GM18502 (cell line): ENCODE measurements around the gene SLC2A5.
"Not testable (repeated sequence)": the region's sequence is repeated elsewhere in the genome, so short reads cannot be mapped to it uniquely, and the experiment has no call there.

Source experiments
- ATAC-seq: cut with Tn5 transposase; IDR thresholded peaks from one replicate; pipeline ENCODE4 v1.9.1; 2021; ENCODE audit warnings: mild to moderate bottlenecking; ENCODE audit not compliant: unreplicated experiment, poor library complexity

The SLC2A5 gene

DNA sequence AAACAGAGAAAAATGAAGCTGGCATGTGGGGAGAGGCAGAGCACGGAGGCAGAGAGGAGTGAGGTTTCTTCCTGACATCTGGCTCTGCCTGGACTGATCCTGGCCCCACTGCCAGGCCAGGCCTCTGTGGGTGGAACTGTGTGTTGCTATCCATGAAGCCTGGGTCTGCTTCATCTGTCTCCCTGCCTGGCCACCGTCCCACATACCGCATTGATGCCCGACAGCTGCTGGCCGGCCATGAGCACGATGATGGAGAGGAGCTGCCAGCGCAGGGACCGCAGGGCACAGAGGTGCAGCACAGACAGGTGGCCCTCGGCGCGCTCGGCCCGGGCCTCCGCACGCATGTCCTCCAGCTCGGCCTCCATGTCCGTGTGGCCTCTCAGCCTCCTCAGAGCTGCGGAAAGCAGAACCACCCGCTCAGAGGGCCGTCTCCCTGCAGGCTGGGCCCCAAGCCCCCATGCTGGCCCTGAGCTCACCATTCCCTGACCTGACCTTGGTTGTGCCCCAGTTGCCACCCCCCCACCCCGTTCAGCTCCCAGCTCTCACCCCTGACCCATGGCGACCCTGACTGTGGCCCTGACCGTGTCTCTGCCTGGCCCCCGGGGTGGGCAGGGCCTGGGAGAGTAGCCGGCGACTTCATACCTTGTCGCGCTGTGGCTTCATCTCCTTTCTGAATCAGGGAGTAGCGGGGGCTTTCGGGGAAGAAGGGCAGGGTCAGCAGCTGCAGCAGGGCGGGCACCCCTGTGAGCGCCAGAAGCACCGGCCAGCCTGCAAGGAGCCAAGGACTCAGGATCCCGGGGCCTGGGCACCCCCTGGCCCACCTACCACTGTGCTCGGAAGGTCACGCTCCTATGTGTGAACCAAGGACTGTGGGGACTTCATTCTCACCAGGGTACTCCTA is 54.7 kb downstream of the SLC2A5 start:
- ATAC-seq, result no peak

DNA sequence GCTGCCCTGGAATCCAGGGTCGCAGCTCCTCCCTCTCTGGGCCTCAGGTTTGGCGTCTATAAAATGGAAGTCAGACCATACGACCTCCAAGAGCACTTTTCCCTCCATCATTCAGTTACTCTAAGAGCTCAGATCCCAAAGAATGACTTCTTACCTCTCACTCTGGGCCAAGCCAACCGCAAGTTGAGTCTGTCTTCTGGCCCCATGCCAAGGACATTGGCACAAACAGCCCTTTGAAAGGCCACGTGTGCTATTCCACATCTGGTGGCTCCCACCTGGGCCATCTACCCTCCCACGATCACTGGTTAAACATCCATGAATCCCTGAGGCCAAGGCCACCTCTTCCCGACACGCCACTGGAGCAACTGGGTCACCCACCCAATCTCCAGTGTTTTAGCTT is 55.6 kb downstream of the SLC2A5 start:
- ATAC-seq, result no peak

DNA sequence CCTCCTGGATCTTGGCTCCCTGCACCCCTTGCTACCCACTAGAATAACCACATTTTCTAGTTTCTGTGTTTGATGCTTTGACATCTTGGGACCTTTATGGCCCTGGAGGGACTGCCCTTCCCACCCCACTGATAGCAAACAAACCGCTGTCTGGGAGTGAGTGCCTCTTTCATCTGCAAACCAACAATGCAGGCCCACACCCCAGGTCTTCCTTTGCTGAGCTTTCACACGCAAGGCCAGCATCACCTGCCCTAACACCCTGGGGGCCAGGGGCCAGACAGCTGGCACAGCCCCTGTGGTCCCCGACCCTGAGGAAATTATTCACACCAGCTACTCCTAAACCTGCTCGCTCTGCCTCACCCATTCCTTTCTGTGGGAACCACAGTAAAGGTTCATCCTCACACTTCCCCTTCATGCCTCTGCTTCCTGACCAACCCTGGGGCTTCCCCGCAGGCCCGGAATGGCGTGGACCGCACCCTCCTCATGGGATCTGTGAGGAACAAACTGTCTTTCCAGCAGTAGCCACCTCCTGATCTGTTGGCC is 58.6 kb downstream of the SLC2A5 start:
- ATAC-seq, result no peak

DNA sequence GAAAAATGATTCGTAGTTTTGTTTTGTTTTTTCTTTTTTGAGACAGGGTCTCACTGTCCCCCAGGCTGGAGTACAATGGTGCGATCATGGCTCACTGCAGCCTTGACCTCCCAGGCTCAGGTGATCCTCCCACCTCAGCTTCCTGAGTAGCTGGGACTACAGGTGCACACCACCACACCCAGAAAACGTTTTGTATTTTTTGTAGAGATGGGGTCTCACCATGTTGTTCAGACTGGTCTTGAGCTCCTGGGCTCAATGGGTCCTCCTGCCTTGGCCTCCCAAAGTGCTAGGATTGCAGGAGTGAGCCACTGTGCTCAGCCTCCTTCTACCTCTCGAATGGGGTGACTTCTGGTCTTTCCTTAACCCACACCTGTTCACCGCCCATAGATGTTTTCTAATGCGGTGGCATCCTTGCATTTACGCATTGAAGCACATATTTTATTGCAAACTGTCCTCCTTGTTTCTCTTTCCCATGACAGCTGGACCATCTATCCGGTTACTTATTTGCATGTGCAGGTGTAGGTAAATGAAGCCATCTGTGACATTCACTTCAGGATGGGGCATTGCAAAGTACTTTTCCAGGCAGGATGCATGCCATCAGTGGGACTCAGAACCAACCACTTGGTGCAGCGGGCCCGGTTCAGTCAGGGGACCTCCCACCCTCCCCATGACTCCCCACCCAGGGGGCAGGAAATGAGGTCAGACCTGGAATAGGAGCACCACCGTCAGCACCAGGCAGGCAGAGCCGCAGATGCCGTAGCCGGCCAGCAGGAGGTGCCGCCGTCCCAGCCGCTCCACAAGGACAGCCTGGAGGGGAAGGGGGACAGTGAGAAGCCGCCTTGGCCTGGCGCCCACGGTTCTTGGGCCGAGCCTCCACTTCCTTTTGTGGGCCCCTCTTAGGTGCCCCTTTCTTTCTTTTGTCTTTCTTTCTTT is 59.7 kb downstream of the SLC2A5 start:
- no peak for ATAC-seq

DNA sequence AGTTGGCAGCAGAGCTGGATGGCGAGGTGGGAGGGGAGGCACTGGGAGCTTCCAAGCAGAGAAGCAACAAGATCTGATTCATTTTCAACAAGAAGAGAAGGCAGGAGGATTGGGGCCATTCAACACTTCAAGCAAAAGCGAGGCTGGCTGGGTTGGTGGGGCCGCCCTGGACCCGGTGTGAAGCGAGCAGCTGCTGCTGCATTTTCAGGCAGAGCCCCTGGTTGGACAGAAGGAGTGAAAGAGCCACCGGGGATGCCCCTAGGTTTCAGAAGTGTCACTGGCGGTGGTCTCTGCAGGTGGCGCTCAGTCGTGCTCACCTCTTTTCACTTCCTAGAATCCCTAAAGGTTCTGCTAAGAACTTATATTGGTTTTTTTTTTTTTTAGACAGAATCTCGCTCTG is 61.2 kb downstream of the SLC2A5 start:
- peak; percentile 54 for ATAC-seq

DNA sequence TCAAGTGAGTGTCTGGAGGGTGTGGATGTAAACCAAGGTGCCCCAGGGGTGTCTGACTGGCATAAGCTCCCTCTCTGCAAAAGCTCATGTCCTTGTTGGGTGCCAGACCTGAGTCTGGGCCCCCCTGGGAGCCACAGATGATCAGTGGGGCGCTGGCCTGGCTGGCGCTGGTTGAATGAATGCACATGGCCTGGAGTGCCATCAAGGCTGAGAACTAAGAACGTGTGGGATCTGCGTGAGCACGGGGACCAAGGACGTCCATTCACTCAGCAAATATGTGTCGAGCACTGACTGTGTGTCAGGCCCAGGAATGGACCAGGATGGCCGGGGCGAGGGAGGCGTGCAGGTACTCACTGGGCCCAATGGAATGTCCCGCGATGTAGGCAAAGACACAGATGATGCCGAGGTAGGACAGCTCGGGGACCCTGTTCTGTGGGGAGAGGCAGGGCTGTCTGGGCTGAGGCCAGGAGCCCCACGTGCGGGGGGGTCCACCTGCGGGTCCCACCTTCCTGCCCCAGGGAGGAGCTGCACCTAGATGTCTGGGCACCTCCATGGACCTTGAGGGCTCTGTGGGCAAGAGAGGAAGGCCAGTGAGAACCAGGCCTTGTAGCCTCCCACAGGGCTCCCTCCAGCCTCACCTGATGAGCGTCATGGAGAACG is 62.3 kb downstream of the SLC2A5 start:
- no peak for ATAC-seq

DNA sequence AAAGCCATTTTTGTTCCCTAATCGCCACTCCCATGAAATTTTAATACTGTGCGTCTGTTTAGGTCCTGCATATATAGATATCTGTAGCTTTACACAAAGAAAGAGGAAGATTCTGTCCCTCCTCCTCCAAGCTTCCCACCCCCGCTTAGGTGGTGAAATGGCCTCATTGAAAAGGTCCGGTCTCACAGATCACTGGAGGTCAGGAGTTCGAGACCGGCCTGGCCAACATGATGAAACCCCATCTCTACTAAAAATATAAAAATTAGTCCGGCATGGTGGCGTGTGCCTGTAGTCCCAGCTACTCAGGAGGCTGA is 64.1 kb downstream of the SLC2A5 start:
- ATAC-seq, result no peak

DNA sequence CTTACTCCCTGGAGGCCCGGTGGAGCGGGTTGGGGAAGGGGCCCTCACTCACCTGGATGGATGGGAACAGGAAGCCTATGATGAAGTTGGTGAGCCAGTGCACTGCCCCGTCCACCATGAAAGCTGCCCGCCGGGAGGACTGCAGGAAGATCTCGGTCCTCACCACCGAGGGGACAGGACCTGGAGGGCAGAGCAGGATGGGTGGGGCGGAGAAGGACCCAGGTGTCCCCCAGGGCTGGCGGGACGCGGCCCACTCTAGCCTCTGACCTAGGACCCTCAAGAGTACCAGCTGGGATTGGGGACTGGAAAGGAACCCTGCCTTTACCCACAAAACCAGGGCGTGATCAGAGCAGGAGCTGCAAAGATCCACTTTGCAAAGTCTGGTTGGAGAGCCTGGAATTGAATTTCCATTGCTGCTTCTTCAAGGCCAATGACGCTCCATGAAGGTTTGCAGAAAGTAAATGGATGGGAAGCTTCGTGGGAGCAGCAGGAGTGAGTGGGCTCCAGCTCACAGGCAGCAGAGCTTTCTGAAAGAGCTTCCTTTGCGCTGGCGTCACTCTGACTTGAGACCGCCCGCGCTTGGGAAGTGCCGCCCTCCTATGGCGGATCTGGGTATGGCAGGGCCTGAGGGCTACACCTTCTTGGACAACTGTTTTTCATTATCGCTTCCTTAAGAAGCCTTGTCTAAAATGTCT is 64.6 kb downstream of the SLC2A5 start:
- ATAC-seq, result peak; percentile 58

DNA sequence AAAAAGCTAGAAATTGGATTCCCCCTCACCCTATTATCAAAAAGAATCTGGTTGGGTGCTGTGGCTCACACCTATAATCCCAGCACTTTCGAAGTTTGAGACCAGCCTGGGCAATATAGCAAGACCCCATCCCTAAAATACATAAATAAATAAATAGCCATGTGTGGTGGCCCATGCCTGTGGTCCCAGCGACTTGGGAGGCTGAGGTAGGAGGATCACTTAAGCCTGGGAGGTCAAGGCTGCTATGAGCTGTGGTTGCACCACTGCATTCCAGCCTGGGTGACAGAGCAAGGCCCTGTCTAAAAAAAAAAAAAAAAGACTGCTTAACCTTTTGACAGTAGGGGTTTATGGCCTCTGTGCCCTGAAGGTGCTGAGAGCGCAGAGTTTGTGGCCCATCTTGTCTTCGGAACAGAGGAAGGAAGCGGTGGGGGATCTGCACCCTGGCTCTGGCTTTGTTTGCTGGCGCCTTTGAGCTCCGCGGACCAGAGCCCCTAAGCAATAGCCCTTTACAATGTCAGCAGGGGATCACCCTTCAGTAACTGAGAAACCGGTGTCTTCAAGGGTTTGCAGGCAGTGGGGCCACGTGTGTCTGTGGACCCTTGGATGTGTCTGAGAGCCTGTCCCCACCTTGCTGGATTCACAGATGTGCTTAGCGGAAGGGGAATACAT is 65.3 kb downstream of the SLC2A5 start:
- ATAC-seq, result no peak

DNA sequence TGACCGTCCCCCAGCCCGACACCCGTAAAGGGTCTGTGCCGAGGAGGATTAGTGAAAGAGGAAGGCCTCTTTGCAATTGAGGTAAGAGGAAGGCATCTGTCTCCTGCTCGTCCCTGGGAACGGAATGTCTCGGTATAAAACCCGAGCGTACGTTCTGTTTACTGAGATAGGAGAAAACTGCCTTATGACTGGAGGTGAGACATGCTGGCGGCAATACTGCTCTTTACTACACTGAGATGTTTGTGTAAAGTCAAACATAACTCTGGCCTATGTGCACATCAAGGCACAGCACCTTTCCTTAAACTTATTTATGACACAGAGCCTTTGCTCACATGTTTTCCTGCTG is 67.2 kb downstream of the SLC2A5 start:
- not testable (repeated sequence) for ATAC-seq

DNA sequence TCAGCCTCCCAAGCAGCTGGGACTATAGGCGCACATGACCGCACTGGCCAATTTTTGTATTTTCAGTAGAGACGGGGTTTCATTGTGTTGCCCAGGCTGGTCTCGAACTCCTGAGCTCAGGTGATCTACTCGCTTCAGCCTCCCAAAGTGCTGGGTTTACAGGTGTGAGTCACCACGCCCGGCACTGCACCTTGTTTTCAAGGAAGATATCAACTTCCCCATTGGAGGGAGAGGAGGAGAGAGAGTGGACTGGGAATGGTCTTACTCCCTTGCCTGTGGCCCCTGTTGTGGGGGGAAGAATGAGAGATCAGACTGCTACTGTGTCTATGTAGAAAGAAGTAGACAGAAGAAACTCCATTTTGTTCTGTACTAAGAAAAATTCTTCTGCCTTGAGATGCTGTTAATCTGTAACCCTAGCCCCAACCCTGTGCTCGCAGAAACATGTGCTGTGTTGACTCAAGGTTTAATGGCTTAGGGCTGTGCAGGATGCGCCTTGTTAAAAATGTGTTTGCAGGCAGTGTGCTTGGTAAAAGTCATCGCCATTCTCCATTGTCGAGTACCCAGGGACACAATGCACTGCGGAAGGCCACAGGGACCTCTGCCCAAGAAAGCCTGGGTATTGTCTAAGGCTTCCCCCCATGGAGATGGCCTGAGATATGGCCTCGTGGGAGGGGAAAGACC is 67.8 kb downstream of the SLC2A5 start:
- not testable (repeated sequence) for ATAC-seq

DNA sequence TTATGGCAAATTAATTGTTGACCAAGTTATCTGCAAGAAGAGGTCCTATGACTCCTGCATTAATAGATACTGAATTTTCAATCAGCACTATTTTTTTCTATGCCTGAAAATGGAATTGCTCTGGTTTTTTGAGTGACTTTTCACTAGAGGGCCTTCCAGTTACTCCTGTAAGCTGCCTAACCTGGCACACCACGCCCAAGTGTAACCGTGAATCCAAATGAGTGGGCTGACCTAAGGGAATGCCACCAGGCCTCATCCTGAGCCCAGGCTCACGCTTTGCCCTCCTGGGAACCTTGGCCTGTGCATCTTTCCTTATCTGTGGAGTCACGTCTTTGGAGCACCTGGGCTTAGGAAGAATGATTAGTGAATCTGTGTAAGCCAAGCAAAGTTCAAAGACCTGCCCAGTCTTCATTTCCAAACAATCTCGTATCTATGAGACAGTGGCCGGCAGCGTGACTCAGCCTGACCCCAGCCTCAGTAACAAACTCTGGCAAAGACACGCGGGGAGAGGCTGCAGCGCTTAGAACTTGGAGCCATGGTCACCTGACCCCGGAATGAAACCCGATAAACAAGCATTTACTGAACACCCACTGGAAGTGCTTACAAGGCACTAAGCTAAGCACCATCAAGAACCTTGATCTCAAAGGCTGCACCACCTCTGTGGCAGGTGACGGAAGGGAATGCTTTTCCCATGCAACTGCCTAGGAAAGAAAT is 75.3 kb downstream of the SLC2A5 start:
- not testable (repeated sequence) for ATAC-seq

DNA sequence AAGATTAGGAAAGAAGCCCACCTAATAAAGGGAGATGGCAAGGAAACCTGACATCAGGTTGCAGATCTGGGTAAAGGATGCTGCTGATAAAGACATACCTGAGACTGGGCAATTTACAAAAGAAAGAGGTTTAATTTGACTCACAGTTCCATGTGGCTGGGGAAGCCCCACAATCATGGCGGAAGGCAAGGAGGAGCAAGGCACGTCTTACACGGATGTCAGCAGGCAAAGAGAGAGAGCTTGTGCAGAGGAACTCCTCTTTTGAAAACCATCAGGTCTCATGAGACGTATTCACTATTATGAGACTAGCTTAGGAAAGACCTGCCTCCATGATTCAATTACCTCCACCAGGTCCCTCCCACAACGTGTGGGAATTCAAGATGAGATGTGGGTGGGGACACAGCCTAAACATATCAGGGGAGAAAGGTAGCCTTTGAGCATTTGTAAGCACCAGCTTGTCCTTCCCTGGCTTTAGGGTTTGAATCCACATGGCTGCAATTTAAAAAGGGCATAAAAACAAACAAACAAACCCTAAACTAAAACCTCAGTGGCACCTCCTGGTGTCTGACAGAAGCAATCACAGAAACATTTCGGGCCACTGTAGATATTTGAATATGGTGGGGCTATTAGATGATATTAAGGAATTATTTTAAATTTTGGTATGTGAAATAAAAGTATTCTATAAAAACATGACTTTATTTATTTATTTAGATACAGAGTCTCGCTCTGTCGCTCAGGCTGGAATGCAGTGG is 76.3 kb downstream of the SLC2A5 start:
- ATAC-seq, result no peak

DNA sequence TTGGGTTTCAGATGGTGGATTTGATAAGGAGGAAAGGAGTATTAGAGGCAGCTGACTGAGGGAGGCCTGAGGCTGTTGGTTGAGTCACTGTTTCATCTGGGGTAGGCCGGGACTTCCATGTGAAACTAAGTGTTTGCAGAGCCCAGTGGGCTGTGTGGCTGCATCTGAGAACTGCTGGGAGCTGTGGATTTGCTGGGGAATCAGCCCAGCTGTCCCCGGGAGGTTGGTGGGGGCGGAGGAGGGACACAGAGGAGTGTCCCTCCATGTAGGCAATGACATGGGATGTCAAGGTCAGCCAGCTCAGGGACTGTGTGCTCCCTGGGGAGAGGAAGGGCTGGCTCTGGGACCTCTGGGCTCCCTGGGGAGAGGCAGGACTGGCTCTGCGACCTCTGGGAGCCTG is 79.6 kb downstream of the SLC2A5 start:
- ATAC-seq, result no peak

DNA sequence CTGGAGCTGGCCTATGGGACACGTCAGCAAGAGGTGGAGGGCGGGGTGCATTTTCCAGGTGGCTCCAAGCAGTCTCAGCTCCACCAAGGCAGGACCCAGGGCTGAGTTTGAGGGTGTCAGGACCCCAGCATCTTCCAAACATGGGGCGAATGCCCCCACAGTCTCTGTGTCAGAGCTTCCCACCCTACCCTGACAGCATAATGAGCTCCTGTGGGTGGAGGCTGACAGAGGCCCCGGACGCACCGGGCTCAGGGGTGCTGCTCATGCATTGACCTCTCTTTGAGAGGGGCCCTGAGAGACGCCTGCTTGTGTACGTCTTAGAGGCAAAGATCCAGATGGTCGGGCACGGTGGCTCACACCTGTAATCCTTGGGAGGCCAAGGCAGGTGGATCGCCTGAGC is 80.4 kb downstream of the SLC2A5 start:
- no peak for ATAC-seq

DNA sequence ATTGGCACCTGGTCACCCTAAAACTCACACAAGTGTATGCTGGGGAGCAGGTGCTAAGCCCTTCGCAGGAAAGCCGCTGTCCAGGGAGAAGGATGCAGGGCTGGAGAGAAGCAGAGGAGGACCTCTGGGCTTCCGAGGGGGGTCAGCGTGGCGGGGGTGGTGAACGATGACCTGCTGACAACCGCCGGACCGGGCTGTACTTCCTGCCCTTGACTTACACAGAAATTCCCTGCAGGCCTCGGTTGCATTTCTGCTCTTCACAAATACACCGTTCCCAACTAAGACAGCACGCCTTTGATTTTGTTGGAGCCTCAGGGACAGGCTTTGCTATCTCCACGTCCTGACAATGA is 80.8 kb downstream of the SLC2A5 start:
- ATAC-seq, result no peak

DNA sequence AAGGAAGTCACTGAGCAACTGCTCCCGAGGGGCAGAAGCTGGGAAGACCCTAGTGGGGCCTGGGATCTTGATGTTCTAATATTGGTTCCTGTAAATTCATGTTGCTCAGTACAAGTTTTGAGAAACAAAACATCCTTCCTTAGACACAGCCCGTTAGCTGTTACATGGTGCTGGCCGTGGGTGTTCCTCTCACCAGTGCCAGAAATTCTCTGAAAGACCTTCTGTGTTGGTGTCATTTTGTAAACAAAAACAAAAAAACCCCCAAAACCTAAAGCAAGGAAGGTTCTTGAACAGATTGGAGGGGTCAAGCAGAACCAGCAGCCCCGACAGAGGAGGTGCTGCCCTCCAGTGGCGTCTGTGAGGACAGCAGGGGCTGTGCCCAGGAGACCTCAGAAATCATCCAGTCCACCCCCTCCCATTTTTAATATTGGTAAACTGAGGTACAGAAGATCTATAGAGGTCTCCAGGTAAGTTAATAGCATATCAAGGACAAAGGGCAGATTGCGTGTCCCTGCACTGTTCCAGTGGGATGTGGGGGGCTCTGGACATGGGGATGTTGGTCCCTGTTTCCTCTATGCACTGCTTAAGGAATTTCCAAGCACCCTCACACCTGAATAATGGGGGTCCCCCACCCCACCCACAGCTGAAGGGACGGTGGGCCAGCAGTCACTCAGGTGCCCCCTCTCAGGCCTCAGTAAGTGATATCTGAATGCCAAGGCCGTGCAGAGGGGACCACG is 81.4 kb downstream of the SLC2A5 start:
- ATAC-seq, result no peak
